HG03442 (cell line): ENCODE data around the gene RAC2.
"Not testable (repeated sequence)": the region's sequence is repeated elsewhere in the genome, so short reads cannot be mapped to it uniquely, and the experiment has no call there.

Experiments used
- ATAC-seq: cut with Tn5 transposase; IDR thresholded peaks from one replicate; pipeline ENCODE4 v1.9.1; 2021; ENCODE audit warnings: mild to moderate bottlenecking, moderate library complexity; ENCODE audit not compliant: unreplicated experiment

Gene RAC2

DNA sequence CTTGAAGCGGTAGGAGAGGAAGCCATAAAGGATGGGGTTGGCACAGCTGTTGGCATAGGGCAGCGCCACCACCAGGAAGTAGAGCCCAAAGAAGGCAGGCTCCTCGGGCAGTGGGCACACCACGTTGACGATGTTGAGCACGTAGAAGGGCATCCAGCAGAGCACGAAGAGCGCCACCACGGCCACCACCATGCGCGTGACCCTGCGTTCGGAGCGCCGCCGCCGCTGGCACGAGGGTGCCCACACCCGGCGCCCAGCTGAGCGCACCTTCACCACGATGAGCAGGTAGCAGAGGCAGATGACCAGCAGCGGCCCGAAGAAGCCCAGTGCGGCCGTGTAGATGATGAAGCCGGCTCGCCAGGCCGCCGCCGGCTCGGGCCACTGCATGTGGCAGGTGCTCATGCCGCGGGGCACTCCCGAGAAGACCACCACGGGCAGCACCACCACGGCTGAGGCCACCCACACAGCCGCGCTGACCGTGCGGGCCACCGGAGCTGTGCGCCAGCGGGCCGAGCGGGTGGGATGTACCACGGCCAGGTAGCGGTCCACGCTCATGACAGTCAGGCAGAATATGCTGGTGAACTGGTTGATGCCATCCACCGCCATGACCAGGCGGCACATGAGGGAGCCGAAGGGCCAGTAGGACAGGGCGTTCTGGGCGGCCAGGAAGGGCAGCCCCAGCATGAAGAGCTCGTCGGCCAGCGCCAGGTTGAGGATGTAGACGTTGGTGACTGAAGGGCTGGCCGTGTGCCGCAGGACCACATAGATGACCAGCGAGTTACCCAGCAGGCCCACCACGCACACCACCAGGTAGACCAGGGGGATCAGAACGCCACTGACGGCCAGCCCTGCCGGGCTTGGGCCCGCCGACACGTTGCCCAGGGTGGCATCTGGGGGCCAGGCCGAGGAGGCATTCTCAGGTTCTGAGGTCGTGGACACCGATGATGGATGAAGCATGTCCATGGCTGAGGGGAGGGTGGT is 36.9 kb downstream of the RAC2 start:
- ATAC-seq: no peak

DNA sequence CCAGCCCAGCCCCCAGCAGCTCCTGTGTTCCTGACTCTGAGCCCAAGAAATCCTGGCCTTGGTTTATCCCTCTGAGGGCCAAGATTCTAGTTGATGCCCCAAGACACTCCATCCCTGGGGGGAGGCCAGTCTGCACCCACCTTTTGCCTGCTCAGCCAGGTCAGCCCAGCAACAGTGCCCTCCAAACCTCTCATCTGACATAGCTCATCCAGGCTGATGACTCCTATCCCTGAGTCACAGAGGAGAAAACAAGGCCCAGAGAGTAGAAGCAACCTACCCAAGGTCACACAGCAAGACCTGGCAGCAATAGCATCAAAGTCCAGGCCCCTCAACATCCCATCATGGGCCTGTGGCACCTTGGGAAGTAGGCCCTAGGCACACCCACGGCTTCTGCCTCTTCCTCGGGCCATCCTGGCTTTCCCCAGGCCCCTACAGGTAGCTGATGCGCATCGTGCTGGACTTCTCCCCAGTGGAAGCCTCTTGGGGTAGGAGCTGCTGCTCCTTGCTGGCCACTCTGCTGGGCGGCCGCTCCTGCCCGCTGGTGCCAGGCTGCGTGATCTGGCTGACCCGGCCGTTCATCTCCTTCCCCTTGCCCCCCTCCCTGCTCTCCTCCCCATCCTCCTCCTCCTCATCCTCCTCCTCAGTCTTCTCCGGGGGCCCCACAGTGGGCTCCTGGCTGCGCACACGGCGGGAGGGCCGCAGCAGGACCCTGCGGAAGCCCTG is 37.8 kb downstream of the RAC2 start:
- no peak for ATAC-seq

DNA sequence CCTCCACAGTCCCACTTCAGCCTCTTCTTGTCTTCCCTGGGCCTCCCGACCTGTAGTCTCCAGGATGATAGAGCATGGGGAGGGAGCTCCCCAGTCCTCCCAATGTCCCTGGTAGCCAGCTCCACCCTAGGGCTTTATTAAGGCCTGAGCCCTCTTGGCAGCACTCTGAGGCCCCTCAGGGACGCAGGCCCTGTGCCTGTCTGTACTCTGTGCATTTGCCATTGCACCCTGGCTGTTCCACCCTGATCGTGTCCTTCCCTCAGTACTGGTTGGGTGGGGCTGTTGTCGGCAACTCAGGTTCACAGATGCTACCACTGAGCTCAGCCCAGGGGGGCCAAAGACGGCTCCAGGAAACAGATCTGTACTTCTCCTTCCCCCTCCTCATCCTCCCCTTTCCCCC is 39.0 kb downstream of the RAC2 start:
- no peak for ATAC-seq

DNA sequence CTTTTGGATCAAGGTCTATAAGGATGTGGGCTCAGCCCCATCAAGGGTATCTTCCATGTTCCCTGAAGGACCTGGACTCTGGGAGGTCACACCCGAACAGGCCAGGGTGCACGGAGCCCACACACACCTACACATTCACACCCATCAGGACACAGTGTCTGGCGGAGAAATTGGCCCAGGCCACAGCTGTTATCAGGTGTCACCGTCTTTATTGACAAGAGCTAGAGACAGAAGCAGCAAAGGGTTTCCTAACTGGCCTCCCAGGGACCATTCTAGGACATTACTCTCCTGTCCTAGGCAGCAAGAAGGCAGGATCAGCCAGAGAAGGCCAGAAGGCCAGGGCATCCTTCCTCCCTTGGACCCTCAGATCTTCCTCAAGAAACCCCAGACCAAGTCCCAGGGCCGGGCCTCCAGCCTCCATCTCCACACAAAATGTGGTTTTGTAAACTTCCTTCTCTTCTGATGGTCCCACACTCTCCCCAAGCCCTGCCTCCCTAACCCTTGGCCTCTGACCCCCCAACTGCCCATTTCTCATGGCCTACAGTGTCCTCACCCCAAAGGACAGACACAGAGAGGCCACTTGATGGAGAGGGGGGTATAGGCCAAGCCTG is 39.9 kb downstream of the RAC2 start:
- no peak for ATAC-seq

DNA sequence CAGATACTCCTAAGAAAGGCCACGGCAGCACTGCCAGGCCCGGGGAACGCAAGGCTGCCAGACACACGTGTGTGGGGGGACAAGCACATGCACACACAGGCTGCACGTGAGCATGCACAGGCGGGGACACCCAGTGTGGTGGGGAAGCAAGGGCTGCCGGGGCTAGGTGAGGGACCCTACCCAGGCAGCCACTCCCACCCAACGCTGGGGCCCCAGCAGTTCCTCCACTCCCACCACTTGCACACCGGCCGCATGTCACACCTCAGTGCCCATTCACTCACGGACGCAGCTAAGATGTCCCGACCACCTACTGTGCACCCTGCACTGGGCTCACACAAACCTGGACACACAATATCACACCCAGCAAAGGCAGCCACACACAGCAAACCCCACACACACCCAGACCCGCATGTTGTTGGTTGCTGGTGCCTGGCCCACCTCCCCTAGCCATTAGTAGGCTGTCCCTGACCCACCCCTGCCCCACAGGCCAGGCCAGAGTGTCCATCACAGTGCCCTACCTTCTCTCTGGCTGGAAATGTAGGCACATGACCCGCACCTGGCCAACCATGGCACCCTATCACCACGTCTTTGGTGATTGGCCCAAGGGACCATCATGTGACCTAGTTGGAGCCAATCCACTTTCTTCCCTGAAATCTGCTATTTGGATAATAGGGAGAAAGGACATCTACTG is 40.6 kb downstream of the RAC2 start:
- ATAC-seq: no peak

DNA sequence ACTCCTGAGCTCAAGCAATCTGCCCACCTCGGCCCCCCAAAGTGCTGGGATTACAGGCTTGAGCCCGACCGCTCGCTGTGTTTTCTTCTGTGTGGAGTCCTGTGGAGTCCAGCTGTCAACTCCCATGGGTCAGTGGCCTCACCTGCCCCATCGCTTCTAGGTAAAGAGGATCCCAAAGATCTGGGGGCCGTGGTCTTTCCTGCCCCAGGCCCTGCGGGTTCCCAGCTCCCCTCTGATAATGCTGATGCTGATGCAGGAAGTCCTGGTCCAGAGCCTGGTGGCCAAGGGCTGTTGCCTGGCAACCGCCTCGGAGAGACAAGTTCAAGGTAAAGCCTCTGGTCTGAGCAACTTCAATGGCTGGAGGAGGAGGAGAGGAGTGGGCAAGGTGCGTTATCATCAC is 41.4 kb downstream of the RAC2 start:
- ATAC-seq: no peak

DNA sequence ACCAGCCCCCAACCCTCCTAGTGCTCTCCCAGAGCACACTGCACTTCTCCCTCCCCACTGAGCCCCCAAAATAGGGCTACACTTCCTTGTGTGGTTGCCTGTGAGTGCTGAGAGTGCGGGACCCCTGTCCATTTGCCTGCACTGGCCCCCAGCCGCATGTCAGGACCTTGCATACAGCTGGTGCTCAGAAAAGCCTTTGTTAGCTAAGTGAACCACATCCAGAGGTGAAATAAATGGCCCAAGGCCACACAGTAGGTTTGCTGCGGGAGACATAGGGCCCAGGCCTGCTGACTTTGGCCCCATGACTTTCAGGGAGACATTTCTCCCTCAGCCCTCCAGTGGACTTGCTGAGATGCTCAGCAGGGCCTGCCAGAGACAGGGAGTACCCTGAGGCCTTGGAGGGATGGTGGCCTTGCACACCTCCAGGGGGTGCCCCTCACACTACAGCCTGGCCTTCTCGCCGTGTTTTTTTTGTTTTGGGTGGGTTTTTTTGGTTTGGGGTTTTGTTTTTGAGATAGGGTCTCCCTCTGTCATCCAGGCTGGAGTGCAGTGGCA is 42.0 kb downstream of the RAC2 start:
- ATAC-seq: no peak

DNA sequence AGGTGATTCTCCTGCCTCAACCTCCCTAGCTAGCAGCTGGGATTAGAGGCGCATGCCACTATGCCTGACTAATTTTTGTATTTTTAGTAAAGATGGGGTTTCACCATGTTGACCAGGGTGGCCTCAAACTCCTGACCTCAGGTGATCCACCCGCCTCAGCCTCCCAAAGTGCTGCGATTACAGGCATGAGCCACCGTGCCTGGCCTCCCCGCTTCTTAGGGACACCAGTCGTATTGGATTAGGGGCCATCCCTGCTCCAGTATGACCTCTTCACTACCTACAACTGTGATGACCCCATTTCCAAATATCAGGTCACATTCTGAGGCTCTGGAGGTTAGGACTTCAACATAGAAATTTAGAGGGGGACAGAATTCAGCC is 42.6 kb downstream of the RAC2 start:
- ATAC-seq: not testable (repeated sequence)

DNA sequence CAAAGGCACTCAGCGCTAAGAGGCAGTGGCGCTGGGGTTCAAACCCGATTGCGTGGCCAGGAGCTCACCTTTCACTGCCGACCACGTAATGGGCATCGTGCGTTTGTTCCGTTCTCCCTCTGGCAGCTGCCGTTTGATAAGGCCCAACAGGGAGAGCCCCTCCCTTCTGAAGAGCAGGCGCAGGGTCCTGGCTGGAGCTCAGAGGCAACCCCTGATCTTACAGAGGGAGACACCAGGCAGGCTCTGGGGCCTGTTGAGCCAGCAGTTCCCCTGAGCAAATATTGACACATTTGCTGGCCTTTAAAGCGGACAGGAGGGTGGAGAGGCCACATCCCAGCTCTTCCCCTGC is 44.3 kb downstream of the RAC2 start:
- ATAC-seq: no peak

DNA sequence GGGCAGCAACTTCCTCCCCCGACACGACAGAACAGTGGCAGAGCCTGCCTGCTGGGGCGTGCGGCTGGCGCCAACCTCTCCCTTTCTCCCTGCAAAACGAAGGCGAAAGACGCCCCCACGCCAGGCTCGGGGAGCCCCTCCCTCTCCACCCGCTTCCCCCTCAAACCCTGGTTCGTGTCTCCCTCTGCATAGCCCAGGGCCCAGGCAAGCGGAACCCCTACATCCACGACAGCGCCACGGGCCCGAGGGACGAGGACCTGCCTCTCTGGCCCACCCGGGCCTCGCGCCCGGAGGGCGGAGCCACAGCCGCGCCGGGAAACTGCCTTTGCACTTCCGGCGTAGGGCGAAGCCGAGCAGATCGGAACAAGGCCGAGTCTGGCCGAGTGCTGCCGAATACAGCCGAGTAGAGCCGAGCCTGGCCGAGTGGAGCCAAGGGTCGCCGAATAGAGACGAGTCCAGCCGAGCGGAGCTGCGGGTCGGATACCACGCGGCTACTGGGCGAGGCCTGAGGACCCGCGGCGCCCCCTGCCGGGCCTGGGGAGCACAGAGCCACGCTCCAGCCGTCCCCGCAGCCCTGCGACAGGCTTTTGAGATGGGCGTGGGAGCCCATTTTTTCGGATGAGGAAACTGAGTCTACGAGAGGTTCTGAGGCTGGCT is 44.8 kb downstream of the RAC2 start:
- peak; percentile 88 for ATAC-seq

DNA sequence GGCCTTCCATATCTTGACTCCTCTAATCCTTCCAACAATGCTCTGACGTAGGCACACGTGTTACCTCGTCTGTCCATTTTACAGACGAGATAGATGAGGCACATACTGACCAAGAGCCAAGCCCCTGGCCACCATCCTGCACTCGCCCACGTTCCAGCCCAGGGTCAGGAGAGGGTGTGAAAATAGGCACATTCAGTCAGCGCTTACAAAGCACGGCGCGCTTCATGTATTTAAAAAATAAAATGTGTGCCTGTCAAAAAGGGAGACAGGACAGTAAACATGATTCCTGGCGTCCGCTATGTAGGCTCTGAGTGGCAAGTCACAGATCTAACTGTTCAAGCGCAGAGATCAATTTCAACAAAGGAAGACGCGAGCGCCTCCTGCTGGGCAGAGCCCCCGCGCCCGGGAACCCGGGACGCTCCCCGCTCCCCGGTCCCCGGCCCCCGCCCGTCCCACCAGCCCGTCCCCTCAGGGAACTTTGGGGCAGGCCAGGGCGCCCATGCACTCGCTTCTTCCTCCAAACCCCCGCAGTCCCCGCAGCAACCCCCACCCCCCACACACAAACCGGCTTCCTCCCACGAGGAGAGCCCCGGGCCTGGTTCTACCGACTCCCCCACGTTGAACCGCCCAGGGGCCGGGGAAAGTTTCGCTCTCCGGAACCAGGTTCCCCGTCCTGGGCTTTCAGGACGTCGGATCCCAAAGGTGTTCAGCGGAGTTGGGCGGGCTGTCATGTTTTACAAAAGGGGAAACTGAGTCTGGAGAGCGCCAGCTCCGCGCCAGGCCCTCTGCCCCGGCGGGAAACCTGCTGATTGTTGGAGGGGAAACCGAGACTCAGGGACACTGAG is 45.6 kb downstream of the RAC2 start:
- peak; percentile 27 for ATAC-seq

DNA sequence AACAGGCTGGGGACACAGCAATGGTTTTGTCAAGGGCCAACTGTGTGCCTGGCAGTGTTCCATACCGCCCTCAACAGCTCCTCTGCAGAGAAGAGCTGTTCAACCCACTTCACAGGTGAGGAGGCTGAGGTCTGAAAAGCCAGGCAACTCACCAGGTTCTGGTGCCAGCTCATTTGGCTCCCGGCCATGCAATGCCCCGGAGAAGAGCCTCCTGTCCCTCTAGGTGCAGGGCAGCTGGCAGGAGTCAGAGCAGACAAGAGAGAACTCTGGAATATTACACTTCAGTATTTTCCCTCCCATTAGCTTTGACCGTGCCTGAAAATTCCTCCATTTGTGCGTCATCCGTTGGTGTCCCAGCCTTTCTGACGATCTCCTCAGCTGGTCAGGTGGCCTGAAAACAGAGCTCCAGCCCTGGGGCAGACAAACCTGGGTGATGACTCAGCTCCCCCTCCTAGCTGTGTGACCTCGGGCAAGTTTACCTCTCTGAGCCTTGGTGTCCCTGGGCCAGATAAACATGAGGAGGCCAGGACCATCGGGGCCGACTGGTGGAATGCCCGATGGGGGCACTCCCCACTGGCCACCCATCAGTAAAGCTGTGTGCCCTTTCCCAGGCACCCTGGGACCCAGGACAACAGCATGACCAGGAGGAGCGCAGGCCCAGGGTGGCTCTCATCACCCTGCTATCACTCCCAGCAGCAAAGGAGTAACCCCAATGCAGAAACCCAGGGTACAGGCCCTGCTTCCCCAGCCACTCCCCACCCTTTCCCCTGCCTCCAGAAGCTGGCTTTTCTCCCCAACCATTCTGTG is 46.4 kb downstream of the RAC2 start:
- no peak for ATAC-seq

DNA sequence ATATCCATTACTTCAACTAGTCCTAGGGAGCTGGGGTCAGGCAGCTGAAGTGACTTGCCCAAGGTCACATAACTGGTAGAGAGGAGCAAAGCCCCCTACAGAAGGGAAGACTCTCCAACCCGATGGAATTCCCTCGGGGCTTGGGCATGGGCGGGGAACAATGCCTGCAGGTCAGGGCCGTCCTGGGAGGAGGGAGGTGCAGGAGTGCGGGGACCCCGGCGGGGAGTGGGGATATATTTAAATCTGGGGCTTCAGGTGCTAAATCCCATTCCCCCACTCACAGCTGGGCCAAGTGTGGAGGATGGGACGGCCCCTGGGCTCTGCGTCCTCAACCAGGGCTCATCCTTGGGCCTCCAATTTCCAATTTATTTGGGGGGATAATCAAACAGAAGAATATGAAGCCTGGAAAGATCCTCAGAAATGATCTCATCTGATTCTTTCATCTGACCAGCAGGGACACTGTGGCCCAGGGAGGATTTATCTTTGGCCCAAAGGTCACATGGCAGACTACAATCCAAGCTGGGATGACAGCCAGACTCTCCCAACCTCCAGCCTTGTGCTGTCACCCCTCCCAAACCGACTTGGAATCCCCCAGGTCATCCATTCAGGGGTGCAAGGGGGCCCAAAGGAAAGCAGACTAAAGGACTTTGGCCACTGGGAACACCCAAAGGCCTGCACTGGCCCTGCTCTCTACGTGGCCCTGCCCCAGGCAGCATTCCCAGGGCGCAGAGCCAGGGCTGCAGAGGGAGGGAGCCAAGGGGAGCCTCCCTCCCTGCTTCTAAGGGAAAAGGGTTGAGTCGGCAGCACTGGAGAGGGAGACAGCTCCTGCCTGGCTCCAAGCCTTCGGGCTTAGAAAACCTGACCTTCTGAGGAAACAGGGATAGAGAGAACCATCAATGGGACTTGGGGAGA is 47.3 kb downstream of the RAC2 start:
- ATAC-seq: no peak

DNA sequence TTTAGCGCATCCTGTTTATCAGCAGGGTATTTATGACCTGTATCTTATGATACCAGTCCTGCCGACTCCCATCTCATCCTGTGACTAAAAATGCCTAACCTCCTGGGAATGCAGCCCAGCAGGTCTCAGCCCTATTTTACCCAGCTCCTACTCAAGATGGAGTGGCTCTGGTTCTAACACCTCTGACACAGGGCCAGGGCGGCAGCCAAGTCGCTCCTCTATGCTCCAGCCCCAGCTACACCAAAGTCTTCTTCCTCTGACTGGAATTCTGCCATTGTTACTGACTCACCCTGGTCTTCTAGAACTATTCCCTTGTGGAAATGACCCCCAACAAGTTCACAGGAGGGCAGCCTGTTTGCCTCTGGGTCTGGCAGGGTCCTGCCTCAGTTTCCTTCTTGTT is 48.1 kb downstream of the RAC2 start:
- no peak for ATAC-seq

DNA sequence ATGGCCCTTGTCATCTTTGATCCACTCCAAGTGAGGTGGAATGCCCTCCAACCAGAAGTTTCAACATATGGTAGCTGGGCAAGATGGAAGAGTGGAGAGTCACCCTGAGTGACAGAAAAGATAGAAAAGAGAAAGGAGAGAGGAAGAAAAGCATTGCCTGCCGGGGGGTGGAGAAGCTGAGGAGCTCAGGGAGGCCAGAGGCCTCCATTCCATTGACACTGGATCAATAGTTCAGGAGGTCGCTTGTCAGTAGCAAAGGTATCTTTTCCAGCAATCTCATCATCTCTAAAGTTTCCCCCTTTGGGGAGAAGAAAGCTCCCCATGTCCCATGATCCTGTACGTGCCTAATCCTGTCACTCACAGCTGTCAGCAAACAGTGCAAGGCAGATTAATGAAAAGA is 49.3 kb downstream of the RAC2 start:
- no peak for ATAC-seq

DNA sequence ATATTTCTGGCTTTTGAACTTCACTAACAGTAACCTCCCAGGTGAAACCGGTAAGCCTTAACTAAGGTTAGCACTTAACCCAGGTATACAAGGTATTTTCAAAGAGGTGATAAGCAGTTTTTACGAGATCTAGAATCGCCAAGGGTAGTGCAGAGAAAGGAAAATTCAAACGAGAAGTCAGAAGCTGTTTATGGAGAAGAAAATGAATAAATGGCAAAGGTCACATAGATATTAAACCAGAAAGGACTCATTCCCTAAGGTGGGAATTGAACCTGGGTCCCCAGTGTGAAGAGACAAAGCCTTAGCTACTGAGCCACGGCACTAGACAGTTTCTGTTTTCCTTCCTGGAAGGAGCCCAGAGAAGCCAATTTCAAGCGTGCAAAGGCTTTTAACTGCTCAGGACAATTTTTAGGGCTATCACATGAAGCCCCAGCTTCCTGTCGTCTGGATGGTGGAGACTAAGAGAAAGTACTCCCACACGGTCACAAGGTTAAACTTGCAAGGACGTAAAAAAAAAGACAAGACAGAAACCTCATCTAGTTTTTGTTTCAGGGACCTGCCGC is 50.4 kb downstream of the RAC2 start:
- no peak for ATAC-seq

DNA sequence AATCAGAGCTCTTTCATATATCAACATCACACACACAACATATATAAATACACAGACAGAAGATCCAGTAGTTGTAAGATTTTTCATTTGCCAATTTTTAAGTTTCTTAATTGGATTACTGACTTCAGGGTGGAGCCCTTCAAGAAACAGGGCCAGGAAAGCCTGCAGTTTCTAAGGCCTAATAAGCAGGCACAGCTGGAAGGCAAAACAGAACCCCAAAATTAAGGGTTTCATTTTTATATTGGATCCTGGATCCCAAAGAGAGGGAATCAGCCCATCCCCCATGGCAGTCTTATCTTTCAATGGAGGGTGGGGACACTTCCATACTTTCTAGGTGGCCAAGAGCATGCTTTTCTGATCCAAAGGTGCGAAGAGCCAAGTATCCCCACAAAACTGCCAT is 51.3 kb downstream of the RAC2 start:
- no peak for ATAC-seq
